SK-N-SH (cell line): ENCODE results near the gene PHF21B. TPM values are rescaled to one million over a fixed set of nuclear protein-coding genes. Genes with fewer than 3 reads are reported as not detected.

ENCODE experiments used
- CTCF ChIA-PET: fragments of 300-600, 350-600 bp; formaldehyde crosslinking; extraction: SDS; loops from one replicate; lab custom pipeline; 2021; lab: Yijun Ruan, JAX
- POLR2A ChIA-PET: fragments of 350-600 bp; sonication (Branson Sonifier 250); formaldehyde crosslinking; extraction: SDS; loops from one replicate; lab custom pipeline; 2020; ENCODE audit warnings: antibody characterized with exemption, inconsistent platforms; lab: Yijun Ruan, JAX
- DNase-seq: peaks from one replicate; pipeline ENCODE4 v3.0.0; 2012
- H2AFZ ChIP-seq: fragments of 200-600 bp; sonication (generic); 2 replicates; pipeline ENCODE4 v1.8.1; 2016; ENCODE audit warnings: antibody characterized with exemption, mild to moderate bottlenecking, low read depth
- H3F3A ChIP-seq: fragments of 200-600 bp; sonication (generic); replicated peaks from 2 replicates; pipeline ENCODE3; 2016; ENCODE audit warnings: antibody characterized with exemption, mild to moderate bottlenecking; ENCODE audit not compliant: insufficient read depth
- H3K27ac ChIP-seq, 2 experiments: fragments of 200-500 bp in 1 of 2; fragments of 200-600 bp in 1 of 2; sonication (Bioruptor generic) in 1 of 2; sonication (generic), shearing (Covaris generic) in 1 of 2; 2 replicates each; pipeline versions ENCODE4 v1.5.1 to v1.6.1; 2014 to 2016; ENCODE audit warnings: low read depth in 2 of 2, inconsistent platforms in 1 of 2, low read length in 1 of 2, mild to moderate bottlenecking in 1 of 2, mixed read lengths in 1 of 2
- H3K27me3 ChIP-seq: fragments of 200-600 bp; sonication (generic), shearing (Covaris generic); 2 replicates; pipeline ENCODE4 v1.6.1; 2016; ENCODE audit warnings: mixed run types; ENCODE audit not compliant: insufficient read depth
- H3K36me3 ChIP-seq, 2 experiments: fragments of 200-500 bp in 1 of 2; fragments of 200-600 bp in 1 of 2; sonication (Bioruptor generic) in 1 of 2; sonication (generic) in 1 of 2; replicated peaks in 1 of 2; 2 replicates each; pipeline versions ENCODE3 to v1.5.1; 2014 to 2016; ENCODE audit warnings: low read length in 1 of 2, mild to moderate bottlenecking in 1 of 2; ENCODE audit not compliant: insufficient read depth in 2 of 2, control insufficient read depth in 1 of 2
- H3K4me1 ChIP-seq, 2 experiments: fragments of 200-500 bp in 1 of 2; fragments of 200-600 bp in 1 of 2; sonication (Bioruptor generic) in 1 of 2; sonication (generic), shearing (Covaris generic) in 1 of 2; 2 replicates each; pipeline versions ENCODE4 v1.5.1 to v1.6.1; 2014 to 2016; ENCODE audit warnings: low read depth in 1 of 2, low read length in 1 of 2, mixed run types in 1 of 2; ENCODE audit not compliant: insufficient read depth in 2 of 2, control insufficient read depth in 1 of 2
- H3K4me2 ChIP-seq: fragments of 200-600 bp; sonication (generic), shearing (Covaris generic); 2 replicates; pipeline ENCODE4 v1.6.1; 2017; ENCODE audit warnings: mixed run types
- H3K4me3 ChIP-seq, 2 experiments: fragments of 200-500 bp in 1 of 2; fragments of 200-600 bp in 1 of 2; sonication (Bioruptor generic) in 1 of 2; sonication (generic), shearing (Covaris generic) in 1 of 2; 2 replicates each; pipeline versions ENCODE4 v1.5.1 to v1.8.1; 2014 to 2016; ENCODE audit warnings: low read depth in 2 of 2, inconsistent platforms in 1 of 2, low read length in 1 of 2, mild to moderate bottlenecking in 1 of 2, mixed read lengths in 1 of 2, moderate library complexity in 1 of 2
- H3K79me2 ChIP-seq: fragments of 200-600 bp; sonication (generic); 2 replicates; pipeline ENCODE4 v1.8.1; 2017; ENCODE audit warnings: mild to moderate bottlenecking; ENCODE audit not compliant: insufficient read depth
- H3K9ac ChIP-seq: fragments of 200-600 bp; sonication (generic); 2 replicates; pipeline ENCODE4 v1.6.1; 2017; ENCODE audit warnings: mixed run types
- H3K9me2 ChIP-seq: fragments of 200-600 bp; sonication (generic); 2 replicates; pipeline ENCODE4 v1.6.1; 2017; ENCODE audit warnings: mixed run types
- H3K9me3 ChIP-seq: fragments of 200-600 bp; sonication (generic); 2 replicates; pipeline ENCODE4 v1.6.1; 2017; ENCODE audit warnings: mixed run types, mild to moderate bottlenecking, moderate library complexity
- H4K20me1 ChIP-seq: fragments of 200-600 bp; sonication (generic); 2 replicates; pipeline ENCODE4 v1.6.1; 2017; ENCODE audit warnings: mild to moderate bottlenecking, mixed run types; ENCODE audit not compliant: insufficient read depth
- CHD2 ChIP-seq: fragments of 150-350 bp; IDR thresholded peaks from 2 replicates; pipeline ENCODE4 v1.6.1; 2018; ENCODE audit warnings: low read length; ENCODE audit not compliant: partially characterized antibody
- CTCF ChIP-seq: fragments of 200-600 bp; sonication (generic); IDR thresholded peaks from 2 replicates; pipeline ENCODE4 v1.6.1; 2017; ENCODE audit warnings: antibody characterized with exemption, mild to moderate bottlenecking, moderate library complexity
- EP300 ChIP-seq, 2 experiments: IDR thresholded peaks; 2 replicates each; pipeline versions ENCODE4 v1.4.0 to v1.6.1; 2012; ENCODE audit warnings: borderline replicate concordance in 1 of 2, low read depth in 1 of 2, low read length in 1 of 2
- FOXJ3 ChIP-seq: sonication (generic); formaldehyde crosslinking; IDR thresholded peaks from 2 replicates; pipeline ENCODE4 v1.5.1; 2020; ENCODE audit warnings: mild to moderate bottlenecking, missing genetic modification reagents
- GATA2 ChIP-seq: sonication (generic); formaldehyde crosslinking; IDR thresholded peaks from 2 replicates; pipeline ENCODE4 v1.5.0; 2020; ENCODE audit warnings: mild to moderate bottlenecking, missing genetic modification reagents
- IRF3 ChIP-seq: fragments of 150-350 bp; IDR thresholded peaks from 2 replicates; pipeline ENCODE4 v1.6.1; 2016; ENCODE audit warnings: mild to moderate bottlenecking, low read depth, low read length
- MXI1 ChIP-seq: IDR thresholded peaks from 2 replicates; pipeline ENCODE4 v1.6.1; 2012; ENCODE audit warnings: mild to moderate bottlenecking, low read depth, low read length, improper control_type of control experiment
- RCOR1 ChIP-seq: fragments of 150-350 bp; IDR thresholded peaks from 2 replicates; pipeline ENCODE4 v1.6.1; 2017; ENCODE audit warnings: antibody characterized with exemption, low read length
- RXRA ChIP-seq: IDR thresholded peaks from 2 replicates; pipeline ENCODE4 v1.4.0; 2012; ENCODE audit warnings: low read depth, mild to moderate bottlenecking, borderline replicate concordance
- SIN3A ChIP-seq: IDR thresholded peaks from 2 replicates; pipeline ENCODE4 v1.6.1; 2012; ENCODE audit warnings: low read depth, mild to moderate bottlenecking, low read length, moderate library complexity, borderline replicate concordance
- SMC3 ChIP-seq: IDR thresholded peaks from 2 replicates; pipeline ENCODE4 v1.6.1; 2012; ENCODE audit warnings: low read depth, low read length, improper control_type of control experiment
- TAF1 ChIP-seq: IDR thresholded peaks from 2 replicates; pipeline ENCODE4 v1.6.1; 2012; ENCODE audit warnings: low read depth, mild to moderate bottlenecking, low read length, moderate library complexity, borderline replicate concordance
- USF2 ChIP-seq: fragments of 150-350 bp; IDR thresholded peaks from 2 replicates; pipeline ENCODE4 v1.6.1; 2017; ENCODE audit warnings: antibody characterized with exemption, low read length, low read depth, borderline replicate concordance
- YY1 ChIP-seq: IDR thresholded peaks from 2 replicates; pipeline ENCODE4 v1.4.0; 2012; ENCODE audit warnings: low read depth, mild to moderate bottlenecking
- WGBS: methylation state at CpG from one replicate; pipeline ENCODE4 v1.1.6; 2017; ENCODE audit warnings: low lambda C conversion rate; 5-methylcytosine and 5-hydroxymethylcytosine counted together
- polyA plus RNA-seq, 3 experiments: library from polyadenylated mRNA; depleted of rRNA; stranded (reverse); fragments of >200 nt; gene quantifications; 2 replicates each; pipeline ENCODE4 v1.2.3, GENCODE V29; 2012
- TF ChIP-seq, protein P1 (sequence below): IDR thresholded peaks from 2 replicates; pipeline ENCODE4 v1.6.1; 2012; ENCODE audit warnings: mild to moderate bottlenecking, low read depth, low read length, moderate library complexity
- TF ChIP-seq, protein P2 (sequence below): IDR thresholded peaks from 2 replicates; pipeline ENCODE4 v1.4.0; 2012; ENCODE audit warnings: low read depth, borderline replicate concordance

PHF21B gene
- polyA plus RNA-seq, 1 of the 3 experiments (the other 2 are of a cell fraction): 0.76 TPM

- H3K36me3 ChIP-seq: no peaks in the 10 kb centered on the region
- WGBS: 44% methylated on average over 15 of the region's 26 CpGs
- peak overlapping the region in 1 of 2 experiments; percentile 89; a peak in 2 of 4 replicates for H3K27ac ChIP-seq
- H4K20me1 ChIP-seq: no peaks in the 10 kb centered on the region
- H3F3A ChIP-seq: no peaks in the 10 kb centered on the region
- H3K9ac ChIP-seq: no peak overlapping the region
- CTCF ChIA-PET: interaction anchor here (0.7 to 1.5 kb wide), 3 partner anchors 11 to 61 kb away, joined by 3 read pairs; no protein-coding TSS in a partner anchor
- TF ChIP-seq FOXJ3 (CRISPR knock-in tag): 0 out of 2 replicates have a peak, but pooled peaks have one; percentile 33
- peak; percentile 21; the same call in 1 of the 2 replicates for TF ChIP-seq MXI1
- TF ChIP-seq RCOR1: peak; percentile 55; the same call in 1 of the 2 replicates
- TF ChIP-seq, protein P1, sequence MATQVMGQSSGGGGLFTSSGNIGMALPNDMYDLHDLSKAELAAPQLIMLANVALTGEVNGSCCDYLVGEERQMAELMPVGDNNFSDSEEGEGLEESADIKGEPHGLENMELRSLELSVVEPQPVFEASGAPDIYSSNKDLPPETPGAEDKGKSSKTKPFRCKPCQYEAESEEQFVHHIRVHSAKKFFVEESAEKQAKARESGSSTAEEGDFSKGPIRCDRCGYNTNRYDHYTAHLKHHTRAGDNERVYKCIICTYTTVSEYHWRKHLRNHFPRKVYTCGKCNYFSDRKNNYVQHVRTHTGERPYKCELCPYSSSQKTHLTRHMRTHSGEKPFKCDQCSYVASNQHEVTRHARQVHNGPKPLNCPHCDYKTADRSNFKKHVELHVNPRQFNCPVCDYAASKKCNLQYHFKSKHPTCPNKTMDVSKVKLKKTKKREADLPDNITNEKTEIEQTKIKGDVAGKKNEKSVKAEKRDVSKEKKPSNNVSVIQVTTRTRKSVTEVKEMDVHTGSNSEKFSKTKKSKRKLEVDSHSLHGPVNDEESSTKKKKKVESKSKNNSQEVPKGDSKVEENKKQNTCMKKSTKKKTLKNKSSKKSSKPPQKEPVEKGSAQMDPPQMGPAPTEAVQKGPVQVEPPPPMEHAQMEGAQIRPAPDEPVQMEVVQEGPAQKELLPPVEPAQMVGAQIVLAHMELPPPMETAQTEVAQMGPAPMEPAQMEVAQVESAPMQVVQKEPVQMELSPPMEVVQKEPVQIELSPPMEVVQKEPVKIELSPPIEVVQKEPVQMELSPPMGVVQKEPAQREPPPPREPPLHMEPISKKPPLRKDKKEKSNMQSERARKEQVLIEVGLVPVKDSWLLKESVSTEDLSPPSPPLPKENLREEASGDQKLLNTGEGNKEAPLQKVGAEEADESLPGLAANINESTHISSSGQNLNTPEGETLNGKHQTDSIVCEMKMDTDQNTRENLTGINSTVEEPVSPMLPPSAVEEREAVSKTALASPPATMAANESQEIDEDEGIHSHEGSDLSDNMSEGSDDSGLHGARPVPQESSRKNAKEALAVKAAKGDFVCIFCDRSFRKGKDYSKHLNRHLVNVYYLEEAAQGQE: no peak
- peak in 1 of 2 experiments; percentile 56; a peak in 1 of 4 replicates for TF ChIP-seq EP300 (IDR thresholded peaks at IDR 0.05; ENCODE audit: borderline replicate concordance in 1 of 2, low read depth in 1 of 2, low read length in 1 of 2)
- peak; percentile 42 for TF ChIP-seq CHD2
- no peak for TF ChIP-seq GATA2 (CRISPR knock-in tag)
- no peak for TF ChIP-seq RXRA
- POLR2A ChIA-PET: interaction anchor here (0.7 kb wide), 1 partner anchor 127 kb away, joined by 3 read pairs; no protein-coding TSS in a partner anchor
- no peak overlapping the region for H2AFZ ChIP-seq
- no peak overlapping the region for H3K4me2 ChIP-seq
- peaks cover 0 to 62% of the 10 kb centered on the region in 2 experiments; a peak in 1 of 4 replicates for H3K4me1 ChIP-seq
- no peaks in the 10 kb centered on the region for H3K27me3 ChIP-seq
- H3K9me3 ChIP-seq: no peaks in the 10 kb centered on the region
- H3K4me3 ChIP-seq: no peak overlapping the region
- DNase-seq: peak; percentile 97
- no peaks in the 10 kb centered on the region for H3K79me2 ChIP-seq
- H3K9me2 ChIP-seq: no peaks in the 10 kb centered on the region
Measured at GRCh38 chr22:44931077-44931540, 78.7 kb downstream of the PHF21B start.

DNA sequence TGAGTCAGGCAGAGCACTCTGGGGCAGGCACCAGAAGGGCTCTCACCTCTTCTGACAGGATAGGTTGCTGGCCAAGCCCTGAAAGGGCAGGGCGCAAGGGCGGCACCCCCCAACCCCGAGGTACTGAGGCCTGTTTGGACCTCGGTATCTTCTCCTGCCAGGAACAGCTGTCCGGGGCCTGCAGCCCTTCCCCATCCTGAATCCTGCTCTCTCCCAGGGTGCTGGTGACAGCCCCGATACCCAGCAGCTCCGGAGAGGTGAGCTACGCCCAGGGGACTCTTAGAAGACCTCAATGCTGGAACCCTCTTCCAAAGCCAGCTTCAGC lies 79.1 kb downstream of the PHF21B start:
- Histone ChIP-seq H3K36me3 (no peaks in the 10 kb centered on the region), H3F3A (no peaks in the 10 kb centered on the region), H4K20me1 (no peaks in the 10 kb centered on the region), H3K9ac (no peak overlapping the region), H3K9me3 (no peaks in the 10 kb centered on the region), H3K27ac (peak overlapping the region in 1 of 2 experiments; percentile 89; a peak in 2 of 4 replicates), H3K79me2 (no peaks in the 10 kb centered on the region), H3K27me3 (no peaks in the 10 kb centered on the region), H2AFZ (no peak overlapping the region), H3K4me1 (peaks cover 0 to 61% of the 10 kb centered on the region in 2 experiments; a peak in 1 of 4 replicates), H3K9me2 (no peaks in the 10 kb centered on the region), H3K4me3 (no peak overlapping the region), H3K4me2 (no peak overlapping the region)
- peak; percentile 50 for DNase-seq
- WGBS: 79% methylated on average over 5 of the region's 8 CpGs
- POLR2A ChIA-PET: no interaction called here
- TF ChIP-seq RXRA: no peak
- TF ChIP-seq USF2: no peak
- TF ChIP-seq SIN3A: no peak
- TF ChIP-seq, protein P2, sequence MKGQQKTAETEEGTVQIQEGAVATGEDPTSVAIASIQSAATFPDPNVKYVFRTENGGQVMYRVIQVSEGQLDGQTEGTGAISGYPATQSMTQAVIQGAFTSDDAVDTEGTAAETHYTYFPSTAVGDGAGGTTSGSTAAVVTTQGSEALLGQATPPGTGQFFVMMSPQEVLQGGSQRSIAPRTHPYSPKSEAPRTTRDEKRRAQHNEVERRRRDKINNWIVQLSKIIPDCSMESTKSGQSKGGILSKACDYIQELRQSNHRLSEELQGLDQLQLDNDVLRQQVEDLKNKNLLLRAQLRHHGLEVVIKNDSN: no peak
- TF ChIP-seq SMC3: no peak
- no peak for TF ChIP-seq MXI1
- TF ChIP-seq CTCF: no peak
- no peak for TF ChIP-seq YY1
- no peak for TF ChIP-seq IRF3
- no peak for TF ChIP-seq FOXJ3 (CRISPR knock-in tag)
- no peak for TF ChIP-seq TAF1
- CTCF ChIA-PET: interaction anchor here (0.7 to 1.5 kb wide), 4 partner anchors 12 to 61 kb away, joined by 3 read pairs; no protein-coding TSS in a partner anchor
